NCI-H2227 (cell line): ENCODE measurements around the gene TIMM29.
A peak's percentile ranks its signal among the peaks of the same experiment; 100 is the strongest.
"Not testable (repeated sequence)": the region's sequence is repeated elsewhere in the genome, so short reads cannot be mapped to it uniquely, and the experiment has no call there.

ENCODE experiments used
- DNase-seq: peaks from one replicate; lab custom pipeline; 2025; ENCODE audit not compliant: unreplicated experiment; lab: John Stamatoyannopoulos, UW

The TIMM29 gene

DNA sequence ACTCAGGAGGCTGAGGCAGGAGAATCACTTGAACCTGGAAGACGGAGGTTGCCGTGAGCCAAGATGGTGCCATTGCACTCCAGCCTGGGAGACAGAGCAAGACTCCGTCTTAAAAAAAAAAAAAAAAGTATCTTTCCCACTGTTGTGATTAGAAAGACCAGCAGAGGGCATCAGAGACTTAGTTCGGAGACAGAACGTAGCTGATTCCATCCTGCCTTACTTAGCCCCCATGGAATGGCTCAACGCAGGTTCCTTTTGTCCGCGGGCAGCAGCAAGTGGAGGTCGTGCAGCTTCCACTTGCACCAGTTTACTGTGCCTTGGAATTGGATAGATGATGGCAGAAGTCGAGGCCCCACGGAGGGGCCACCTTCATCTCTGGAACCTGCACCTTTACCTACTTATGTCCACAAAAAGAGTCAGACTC is 8.1 kb downstream of the TIMM29 start:
- peak; percentile 87 for DNase-seq

DNA sequence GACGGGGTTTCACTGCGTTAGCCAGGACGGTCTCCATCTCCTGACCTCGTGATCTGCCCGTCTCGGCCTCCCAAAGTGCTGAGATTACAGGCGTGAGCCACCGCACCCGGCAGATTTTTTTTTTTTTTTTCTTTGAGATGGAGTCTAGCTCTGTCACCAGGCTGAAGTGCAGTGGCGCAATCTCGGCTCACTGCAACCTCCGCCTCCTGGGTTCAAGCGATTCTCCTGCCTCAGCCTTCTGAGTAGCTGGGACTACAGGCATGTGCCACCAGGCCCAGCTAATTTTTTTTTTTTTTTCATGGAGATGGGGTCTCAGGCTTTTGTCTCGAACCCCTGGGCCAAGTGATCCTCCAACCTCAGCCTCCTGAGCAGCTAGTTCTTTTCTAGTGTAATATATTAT is 13.0 kb downstream of the TIMM29 start:
- not testable (repeated sequence) for DNase-seq

DNA sequence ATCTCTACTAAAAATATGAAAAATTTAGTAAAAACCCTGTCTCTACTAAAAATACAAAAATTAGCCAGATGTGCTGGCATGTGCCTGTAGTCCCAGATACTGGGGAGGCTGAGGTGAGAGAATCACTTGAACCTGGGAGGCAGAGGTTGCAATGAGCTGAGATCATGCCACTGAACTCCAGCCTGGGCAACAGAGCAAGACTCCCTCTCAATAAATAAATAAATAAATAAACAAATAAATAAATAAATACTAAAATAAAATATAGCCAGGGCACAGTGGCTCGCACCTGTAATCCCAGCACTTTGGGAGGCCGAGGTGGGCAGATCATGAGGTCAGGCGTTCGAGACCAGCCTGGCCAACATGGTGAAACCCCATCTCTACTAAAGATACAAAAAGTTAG is 14.8 kb downstream of the TIMM29 start:
- not testable (repeated sequence) for DNase-seq

DNA sequence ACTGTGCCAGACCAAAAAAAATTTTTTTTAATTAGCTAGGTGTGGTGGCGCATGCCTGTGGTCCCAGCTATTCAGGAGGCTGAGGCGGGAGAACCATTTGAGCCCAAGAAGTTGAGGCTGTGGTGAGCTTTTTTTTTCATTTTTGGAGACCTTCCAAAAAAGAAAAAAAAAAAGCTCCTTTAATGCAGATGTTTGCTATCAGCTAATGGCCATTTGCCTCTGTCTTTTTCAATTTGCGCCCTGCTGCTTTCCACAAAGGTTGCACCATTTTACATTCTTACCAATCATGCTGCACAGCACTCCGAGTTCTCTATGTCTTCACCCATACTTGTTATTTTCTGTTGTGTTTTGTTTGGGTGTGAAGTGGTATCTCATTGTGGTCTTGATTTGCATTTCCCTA is 16.7 kb downstream of the TIMM29 start:
- no peak for DNase-seq

DNA sequence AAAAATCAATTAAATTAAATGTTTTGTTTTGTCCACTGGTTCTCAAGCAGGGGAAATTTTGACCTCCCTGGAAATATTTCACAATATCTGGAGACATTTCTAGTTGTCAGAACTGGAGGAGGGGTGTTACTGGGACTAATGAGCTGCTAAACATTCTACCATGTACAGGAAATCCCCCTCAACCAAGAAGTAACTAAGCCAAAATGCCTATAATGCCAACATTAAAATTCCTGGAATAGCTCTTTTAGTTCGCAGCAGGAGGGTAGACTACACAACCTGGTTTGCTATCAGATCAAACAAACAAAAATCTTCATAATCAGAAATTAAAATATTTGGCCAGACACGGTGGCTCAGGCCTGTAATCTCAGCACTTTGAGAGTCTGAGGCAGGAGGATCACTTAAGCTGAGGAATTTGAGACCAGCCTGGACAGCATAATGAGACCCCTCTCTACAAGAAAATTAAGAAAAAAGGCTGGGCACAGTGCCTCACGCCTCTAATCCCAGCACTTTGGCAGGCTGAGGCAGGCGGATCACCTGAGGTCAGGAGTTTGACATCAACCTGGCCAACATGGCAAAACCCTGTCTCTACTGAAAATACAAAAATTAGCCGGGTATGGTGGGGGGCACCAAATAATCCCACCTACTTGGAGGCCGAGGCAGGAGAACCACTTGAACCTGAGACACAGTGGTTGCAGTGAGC is 18.5 kb downstream of the TIMM29 start:
- no peak for DNase-seq

DNA sequence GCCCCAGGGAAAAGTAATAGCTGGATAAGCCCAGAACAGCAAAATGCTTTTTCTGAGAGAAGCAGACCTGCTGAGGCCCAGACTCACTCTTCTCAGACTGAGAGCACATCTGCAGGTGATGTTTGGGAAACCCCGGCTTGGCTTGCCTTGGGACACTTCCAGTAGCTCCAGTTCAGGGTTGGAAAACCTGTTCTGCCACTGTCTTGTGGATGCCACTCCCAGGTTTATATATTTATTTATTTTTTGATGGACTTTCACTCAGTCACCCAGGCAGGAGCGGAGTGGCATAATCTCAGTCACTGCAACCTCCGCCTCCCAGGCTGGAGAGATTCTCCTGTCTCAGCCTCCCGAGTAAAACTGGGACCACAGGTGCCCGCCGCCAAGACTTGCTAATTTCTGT is 24.2 kb downstream of the TIMM29 start:
- DNase-seq = no peak

DNA sequence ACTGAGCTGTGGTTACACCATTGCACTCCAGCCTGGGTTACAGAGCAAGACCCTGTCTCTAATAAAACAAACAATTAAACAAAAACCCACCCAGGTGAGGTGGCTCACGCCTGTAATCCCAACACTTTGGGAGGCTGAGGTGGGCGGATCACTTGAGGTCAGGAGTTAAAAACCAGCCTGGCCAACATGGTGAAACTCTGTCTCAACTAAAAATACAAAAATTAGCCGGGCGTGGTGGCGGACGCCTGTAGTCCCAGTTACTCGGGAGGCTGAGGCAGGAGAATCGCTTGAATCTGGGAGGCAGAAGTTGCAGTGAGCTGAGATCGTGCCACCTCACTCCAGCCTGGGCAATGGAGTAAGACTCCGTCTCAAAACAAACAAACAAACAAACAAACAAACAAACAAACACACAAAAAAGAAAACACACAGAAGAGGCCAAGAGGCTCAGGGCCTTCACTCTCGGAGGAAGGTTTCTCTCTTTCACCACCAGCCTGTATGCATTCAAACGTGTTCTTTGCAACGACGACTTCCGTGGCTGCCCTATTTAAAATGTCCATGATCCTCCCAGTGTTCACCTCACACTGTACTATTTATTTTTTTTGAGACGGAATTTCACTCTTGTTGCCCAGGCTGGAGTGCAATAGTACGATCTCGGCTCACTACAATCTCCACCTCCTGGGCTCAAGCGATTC is 30.8 kb downstream of the TIMM29 start:
- not testable (repeated sequence) for DNase-seq

DNA sequence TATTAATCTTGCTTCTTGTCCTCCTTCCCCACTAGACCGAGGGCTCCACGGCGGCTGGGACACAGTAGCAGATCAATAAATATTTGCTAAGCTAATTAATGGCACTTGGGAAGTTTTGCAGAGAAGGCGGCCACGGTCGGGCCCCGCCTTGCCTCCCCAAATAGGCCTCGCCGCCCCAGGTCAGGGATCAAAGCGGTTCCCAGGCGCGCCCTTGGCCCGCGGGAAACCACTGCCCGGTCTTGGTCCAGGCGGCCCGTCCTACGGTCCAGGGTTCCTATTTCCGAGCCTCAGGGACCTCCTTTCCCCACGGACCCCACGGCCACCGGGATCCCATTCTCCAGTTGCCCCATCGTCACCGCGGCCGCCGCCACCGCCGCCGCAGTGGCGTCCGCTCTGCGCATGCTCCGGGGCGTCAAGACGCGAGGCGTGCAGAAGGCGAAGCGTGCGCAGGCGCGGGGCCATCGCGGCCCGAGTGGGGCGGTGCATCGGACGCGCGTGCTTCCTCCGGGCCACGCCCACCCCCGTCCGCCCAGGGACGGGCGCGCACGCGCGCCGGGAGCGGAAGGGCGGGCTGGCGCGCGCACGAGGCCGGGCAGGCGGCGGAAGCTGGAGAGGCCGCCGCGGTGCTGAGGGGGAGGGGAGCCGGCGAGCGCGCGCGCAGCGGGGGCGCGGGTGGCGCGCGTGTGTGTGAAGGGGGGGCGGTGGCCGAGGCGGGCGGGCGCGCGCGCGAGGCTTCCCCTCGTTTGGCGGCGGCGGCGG is 31.9 kb downstream of the TIMM29 start, which contains the start of gene SMARCA4:
Gene SMARCA4, plus strand, starts transcription at position 717 of the 759 bp plus-strand sequence. CDS start 23,122 bp downstream, outside the sequence.
- DNase-seq = peak; percentile 97

DNA sequence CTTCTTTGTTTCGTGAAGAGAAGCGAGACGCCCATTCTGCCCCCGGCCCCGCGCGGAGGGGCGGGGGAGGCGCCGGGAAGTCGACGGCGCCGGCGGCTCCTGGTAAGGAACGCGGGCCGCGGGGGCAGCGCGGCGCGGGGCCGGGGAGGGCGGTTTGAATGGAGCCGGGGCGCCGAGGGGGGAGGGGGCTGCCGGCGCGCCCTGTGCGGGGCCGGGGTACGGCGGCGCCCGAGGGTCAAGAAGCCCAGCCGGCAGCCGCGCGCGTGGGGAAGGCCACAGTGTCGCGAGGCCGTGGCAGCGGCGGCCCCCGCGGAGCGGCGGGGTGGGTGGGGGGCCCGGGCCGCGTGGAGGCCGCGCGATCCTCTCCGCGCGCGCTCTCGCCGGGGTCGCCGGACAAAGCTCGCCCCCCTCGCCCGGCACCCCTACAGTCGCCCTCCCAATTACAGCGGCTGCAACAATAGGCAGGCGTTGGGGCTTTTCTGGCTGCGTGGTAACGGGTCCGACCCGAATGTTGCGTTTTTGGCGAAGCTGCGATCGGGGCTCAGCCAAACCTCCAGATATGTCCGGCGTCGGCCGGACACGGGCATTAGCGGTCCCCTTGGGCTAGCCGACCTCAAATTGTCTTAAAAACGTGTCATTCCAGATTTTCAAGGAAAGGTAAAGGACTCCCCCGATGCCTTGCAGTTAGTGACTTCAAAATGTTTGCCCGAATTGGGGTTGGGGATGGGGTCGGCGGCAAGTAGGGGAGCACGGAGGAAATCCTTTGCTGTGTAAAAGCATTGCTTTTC is 32.7 kb downstream of the TIMM29 start:
- DNase-seq = peak; percentile 61

DNA sequence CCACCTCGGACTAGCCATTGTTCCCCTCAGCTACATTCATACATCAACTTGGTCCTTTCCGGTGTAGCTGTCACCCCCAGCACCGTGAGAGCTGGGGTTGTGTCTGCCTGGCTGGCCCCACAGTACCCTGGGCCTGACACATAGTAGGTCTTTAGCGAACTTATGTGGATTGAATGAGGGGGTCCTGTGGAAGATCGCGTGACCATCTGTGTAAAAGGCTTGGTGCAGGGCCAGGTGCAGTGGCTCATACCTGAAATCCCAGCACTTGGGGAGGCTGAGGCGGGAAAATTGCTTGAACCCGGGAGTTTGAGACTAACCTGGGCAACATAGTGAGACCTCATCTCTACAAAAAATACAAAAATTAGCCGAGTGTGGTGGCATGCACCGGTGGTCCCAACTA is 34.3 kb downstream of the TIMM29 start:
- DNase-seq = no peak

DNA sequence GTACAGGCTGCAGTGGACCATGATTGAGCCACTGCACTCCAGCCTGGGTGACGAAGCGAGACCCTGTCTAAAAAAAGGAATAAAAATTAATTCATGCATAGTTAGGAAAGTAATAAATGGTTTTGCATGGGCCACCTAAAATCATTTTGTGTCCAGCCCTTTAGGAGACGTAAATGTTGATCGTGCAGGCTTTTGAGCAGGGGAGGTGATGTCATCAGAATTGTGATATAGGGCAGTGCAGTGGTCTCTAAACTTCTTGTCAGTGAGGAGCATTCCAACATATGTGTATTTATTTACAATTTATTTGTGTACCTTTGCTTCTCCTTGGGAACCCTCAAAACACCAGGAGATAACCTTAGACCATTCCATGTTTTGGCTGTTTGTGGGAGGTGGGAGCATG is 35.3 kb downstream of the TIMM29 start:
- DNase-seq = no peak

DNA sequence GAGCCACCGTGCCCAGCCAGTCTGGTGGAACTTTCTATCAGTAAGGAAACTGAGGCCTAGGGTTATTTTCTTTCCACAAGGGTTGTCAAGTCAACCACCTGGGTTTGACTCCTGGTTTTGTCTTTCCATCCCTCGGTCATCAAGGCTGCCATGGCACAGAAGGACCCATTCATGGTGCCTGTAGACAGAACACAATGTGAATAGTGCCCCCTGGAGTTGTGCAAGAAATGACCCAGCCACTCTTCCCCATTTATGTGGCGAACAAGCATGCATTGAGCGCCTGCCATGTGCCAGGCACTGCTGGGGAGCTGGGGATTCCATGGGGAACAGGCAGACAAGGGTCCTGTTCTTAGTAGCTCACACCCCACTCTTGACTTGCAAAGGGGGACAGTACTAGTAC is 36.3 kb downstream of the TIMM29 start:
- no peak for DNase-seq

DNA sequence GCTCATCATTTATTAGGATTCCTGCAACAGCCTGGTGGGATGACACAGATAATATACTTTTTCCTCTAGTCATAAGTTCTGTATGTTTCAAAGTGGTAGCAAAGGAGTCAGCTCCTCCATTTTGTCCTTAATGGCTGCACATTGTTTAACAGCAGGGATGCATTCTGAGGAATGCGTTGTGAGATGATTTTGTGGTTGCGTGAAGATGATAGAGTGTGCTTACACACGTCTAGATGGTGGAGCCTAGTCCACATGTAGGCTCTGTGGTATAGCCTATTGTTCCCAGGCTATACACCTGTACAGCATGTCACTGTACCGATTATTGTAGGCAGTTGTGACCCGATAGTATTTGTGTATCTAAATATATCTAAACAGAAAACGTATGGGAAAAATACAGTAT is 36.8 kb downstream of the TIMM29 start:
- DNase-seq = no peak

DNA sequence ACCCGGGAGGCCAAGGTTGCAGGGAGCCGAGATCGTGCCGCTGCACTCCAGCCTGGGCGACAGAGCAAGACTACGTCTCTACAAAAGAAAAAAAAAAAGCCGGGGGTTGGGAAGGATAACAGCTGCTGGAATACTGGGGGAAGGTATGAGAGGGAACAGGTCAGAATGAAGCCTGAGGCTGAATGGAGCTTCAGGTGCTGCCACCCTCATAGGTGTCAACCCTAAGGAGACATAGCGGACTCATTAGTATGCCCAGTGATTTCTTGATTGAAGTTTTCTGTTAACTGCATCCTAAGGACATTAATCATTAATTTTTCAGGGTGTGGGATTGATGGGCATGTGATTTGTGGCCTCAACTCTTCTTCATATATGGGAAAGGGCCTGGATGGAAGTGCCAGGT is 38.2 kb downstream of the TIMM29 start:
- no peak for DNase-seq

DNA sequence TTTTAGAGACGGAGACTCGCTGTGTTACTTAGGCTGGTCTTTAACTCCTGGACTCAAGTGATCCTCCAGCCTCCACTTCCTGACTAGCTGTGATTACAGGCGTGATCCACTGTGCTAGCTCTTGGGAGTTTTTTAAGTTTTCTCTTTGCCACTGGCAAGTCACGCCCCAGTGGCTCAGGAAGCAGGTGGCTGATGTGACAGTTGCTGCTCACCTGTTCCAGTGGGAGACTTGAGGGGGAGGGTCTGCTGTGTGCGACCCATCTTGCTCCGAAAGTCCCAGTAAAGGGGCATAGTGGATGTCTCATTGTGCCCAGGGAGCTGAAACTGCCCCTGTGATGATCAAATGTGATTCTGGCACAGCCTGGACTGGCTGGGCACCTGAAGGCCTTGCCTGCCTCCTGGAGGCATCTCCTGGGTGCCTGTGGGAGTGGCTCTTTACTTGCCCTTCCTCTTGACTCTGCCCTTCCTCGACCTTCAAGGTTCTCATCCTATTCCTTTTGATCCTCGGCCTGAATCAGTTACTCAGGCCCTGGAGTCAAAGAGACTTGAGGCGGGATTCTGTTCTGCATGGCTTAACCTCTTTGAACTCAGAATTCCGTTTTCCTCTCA is 40.0 kb downstream of the TIMM29 start:
- DNase-seq = no peak

DNA sequence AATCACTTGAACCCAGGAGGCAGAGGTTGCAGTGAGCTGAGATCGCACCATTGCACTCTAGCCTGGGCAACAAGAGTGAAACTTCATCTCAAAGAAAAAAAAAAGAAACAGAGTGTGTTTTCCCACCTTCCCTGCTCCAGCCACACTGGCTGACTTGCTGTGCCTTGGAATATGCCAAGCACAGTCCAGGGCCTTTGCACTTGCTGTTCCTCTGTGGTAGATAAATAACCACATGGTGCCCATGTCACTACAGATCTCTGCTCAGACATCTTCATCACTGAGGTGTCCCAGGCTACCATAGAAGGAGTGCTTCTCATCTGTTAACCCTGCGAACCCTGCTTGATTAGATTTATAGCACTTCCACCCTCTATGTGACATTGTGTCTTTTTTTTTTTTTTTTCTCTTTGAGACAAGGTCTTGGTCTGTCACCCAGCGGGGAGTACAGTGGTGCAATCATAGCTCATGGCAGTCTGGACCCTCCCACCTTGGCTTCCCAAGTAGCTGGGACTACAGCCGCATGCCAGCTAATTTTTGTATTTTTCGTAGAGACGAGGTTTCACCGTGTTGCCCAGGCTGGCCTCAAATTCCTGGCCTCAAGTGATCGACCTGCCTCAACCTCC is 42.6 kb downstream of the TIMM29 start:
- DNase-seq = no peak

DNA sequence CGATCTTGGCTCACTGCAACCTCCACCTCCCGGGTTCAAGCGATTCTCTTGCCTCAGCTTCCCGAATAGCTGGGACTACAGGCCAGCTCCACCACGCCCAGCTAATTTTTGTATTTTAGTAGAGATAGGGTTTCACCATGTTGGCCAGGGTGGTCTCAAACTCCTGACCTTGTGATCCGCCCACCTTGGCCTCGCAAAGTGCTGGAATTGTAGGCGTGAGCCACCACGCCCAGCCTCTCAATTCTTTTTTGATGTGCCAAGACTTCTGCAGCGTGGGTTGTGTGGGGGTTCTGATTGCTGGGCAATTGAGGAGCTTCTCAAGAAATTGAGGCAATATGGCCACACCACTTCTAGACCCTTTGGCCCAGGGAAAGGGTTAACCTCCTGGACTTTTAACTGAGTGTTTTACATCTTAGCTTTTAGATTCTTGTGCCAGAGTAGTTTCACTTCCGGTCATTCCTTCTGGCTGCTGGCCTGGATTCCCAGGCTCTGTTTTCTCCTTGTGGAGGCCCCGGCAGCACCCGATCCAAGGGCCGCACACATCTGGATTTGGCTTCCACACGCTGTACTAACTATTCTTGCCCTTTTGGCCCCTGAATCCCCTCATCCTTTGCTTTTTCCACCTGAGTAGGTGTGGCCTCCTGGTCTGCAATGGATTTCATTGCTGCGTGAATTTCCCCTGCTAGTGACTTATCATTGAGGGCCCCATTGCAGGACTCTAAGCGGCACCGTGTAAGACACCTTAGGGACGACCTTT is 46.9 kb downstream of the TIMM29 start:
- no peak for DNase-seq

DNA sequence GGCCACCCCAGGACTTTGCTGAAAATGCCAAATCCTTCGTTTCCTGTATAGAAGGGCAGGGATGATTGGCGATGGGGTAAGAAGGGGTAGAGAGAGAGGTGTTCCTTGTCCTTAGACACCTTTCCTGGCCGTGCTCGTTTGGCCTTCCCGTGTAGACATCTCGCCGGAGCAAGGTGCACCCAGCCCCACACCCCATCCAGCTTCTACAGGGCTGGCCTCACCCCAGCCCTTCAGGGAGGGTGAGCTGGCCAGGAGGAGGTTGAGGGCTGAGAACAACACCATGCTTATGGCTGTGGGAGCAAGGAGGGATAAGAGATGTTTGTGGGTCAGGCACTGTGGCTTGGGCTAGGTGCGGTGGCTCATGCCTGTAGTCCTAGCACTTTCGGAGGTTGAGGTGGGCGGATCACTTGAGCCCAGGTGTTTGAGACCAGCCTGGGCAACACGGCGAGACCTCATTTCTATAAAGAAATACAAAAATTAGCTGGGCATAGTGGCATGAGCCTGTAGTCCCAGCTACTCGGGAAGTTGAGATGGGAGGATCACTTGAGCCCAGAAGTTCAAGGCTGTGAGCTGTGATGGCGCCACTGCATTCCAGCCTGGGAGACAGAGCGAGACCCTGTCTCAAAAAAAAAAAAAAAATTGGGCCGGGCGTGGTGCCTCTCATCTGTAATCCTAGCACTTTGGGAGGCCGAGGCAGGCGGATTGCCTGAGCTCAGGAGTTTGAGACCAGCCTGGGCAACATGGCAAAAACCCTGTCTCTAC is 47.7 kb downstream of the TIMM29 start:
- no peak for DNase-seq

DNA sequence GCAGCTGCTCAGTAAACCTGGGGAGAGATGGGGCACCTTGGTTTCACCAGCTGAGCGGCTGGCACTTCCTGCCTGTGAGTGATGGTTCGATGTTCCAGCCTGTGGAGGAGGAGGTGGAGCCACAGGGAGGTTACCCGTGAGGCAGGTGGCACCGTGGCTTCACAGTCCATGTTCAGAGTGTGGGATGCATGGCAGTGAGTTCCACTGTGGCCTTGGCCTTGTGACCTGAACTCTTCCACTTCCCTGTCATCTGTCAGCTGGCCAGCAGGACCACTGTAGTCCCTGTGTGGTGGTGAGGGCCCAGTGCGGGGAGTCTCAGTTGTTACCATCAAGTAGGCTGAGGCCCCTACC is 49.1 kb downstream of the TIMM29 start:
- no peak for DNase-seq
